Neural cell (in vitro differentiated cells): ENCODE data around the gene CABP1.

Source experiments
- EP300 ChIP-seq: fragments of 450-650 bp; conservative IDR thresholded peaks from 2 replicates; pipeline ENCODE4 v1.6.1; 2014; ENCODE audit warnings: antibody characterized with exemption, mild to moderate bottlenecking, moderate library complexity; ENCODE audit not compliant: poor library complexity, severe bottlenecking
- EZH2 ChIP-seq: fragments of 200-600, 300-800 bp; shearing (Covaris generic), sonication (generic); IDR thresholded peaks from 2 replicates; pipeline ENCODE4 v1.6.1; 2014; ENCODE audit warnings: antibody characterized with exemption, low read length, borderline replicate concordance, mild to moderate bottlenecking; ENCODE audit not compliant: insufficient read depth, poor library complexity, severe bottlenecking
- POLR2AphosphoS5 ChIP-seq: IDR thresholded peaks from 2 replicates; pipeline ENCODE4 v1.6.1; 2012
- RAD21 ChIP-seq: fragments of 450-650 bp; conservative IDR thresholded peaks from 2 replicates; pipeline ENCODE4 v1.6.1; 2014; ENCODE audit warnings: antibody characterized with exemption, mild to moderate bottlenecking, moderate library complexity
- SMC3 ChIP-seq: fragments of 450-650 bp; conservative IDR thresholded peaks from 2 replicates; pipeline ENCODE4 v1.6.1; 2014; ENCODE audit warnings: antibody characterized with exemption, mild to moderate bottlenecking, moderate library complexity; ENCODE audit not compliant: poor library complexity
- TF ChIP-seq, protein P1 (sequence below): fragments of 450-650 bp; IDR thresholded peaks from 2 replicates; pipeline ENCODE4 v1.5.1; 2014; ENCODE audit warnings: antibody characterized with exemption, mild to moderate bottlenecking, moderate library complexity; ENCODE audit not compliant: poor library complexity, severe bottlenecking
- TF ChIP-seq, protein P2 (sequence below): IDR thresholded peaks from 2 replicates; pipeline ENCODE4 v1.6.1; 2012; ENCODE audit warnings: borderline replicate concordance

DNA sequence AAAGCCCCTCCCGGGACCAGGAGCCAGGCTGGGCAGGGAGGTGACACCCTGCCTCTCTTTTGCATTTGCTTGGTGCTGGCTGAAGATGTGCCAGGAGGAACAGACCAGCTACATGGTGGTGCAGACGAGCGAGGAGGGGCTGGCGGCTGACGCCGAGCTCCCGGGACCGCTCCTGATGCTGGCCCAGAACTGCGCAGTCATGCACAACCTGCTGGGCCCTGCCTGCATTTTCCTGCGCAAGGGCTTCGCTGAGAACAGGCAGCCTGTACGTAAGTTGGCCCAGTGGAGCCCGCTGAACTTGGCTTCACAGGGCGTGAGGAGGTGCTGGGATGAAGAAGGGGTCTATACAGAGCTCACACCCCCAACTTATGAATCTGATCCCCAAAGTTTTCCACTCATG lies 15.6 kb downstream of the CABP1 start:
- TF ChIP-seq, protein P1, sequence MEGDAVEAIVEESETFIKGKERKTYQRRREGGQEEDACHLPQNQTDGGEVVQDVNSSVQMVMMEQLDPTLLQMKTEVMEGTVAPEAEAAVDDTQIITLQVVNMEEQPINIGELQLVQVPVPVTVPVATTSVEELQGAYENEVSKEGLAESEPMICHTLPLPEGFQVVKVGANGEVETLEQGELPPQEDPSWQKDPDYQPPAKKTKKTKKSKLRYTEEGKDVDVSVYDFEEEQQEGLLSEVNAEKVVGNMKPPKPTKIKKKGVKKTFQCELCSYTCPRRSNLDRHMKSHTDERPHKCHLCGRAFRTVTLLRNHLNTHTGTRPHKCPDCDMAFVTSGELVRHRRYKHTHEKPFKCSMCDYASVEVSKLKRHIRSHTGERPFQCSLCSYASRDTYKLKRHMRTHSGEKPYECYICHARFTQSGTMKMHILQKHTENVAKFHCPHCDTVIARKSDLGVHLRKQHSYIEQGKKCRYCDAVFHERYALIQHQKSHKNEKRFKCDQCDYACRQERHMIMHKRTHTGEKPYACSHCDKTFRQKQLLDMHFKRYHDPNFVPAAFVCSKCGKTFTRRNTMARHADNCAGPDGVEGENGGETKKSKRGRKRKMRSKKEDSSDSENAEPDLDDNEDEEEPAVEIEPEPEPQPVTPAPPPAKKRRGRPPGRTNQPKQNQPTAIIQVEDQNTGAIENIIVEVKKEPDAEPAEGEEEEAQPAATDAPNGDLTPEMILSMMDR = no peak
- TF ChIP-seq, protein P2, sequence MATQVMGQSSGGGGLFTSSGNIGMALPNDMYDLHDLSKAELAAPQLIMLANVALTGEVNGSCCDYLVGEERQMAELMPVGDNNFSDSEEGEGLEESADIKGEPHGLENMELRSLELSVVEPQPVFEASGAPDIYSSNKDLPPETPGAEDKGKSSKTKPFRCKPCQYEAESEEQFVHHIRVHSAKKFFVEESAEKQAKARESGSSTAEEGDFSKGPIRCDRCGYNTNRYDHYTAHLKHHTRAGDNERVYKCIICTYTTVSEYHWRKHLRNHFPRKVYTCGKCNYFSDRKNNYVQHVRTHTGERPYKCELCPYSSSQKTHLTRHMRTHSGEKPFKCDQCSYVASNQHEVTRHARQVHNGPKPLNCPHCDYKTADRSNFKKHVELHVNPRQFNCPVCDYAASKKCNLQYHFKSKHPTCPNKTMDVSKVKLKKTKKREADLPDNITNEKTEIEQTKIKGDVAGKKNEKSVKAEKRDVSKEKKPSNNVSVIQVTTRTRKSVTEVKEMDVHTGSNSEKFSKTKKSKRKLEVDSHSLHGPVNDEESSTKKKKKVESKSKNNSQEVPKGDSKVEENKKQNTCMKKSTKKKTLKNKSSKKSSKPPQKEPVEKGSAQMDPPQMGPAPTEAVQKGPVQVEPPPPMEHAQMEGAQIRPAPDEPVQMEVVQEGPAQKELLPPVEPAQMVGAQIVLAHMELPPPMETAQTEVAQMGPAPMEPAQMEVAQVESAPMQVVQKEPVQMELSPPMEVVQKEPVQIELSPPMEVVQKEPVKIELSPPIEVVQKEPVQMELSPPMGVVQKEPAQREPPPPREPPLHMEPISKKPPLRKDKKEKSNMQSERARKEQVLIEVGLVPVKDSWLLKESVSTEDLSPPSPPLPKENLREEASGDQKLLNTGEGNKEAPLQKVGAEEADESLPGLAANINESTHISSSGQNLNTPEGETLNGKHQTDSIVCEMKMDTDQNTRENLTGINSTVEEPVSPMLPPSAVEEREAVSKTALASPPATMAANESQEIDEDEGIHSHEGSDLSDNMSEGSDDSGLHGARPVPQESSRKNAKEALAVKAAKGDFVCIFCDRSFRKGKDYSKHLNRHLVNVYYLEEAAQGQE = no peak
- no peak for TF ChIP-seq SMC3
- TF ChIP-seq EP300 = no peak
- no peak for TF ChIP-seq RAD21
- no peak for TF ChIP-seq EZH2
- TF ChIP-seq POLR2AphosphoS5 = no peak
